CD4-positive, alpha-beta T cell (primary cell): Measurements from ENCODE around the gene MAP4K2. TPM values are rescaled to one million over a fixed set of nuclear protein-coding genes. Genes with fewer than 3 reads are reported as not detected.

Experiments used
- ATAC-seq: fragments of 200-7000 bp; cut with Tn5 transposase; one replicate; pipeline ENCODE4 v1.10.0; 2022; ENCODE audit warnings: mild to moderate bottlenecking; ENCODE audit not compliant: poor library complexity
- CTCF ChIA-PET: fragments of 350-600 bp; sonication (Branson Sonifier 250); formaldehyde crosslinking; loops from one replicate; lab custom pipeline; 2021; ENCODE audit warnings: antibody characterized with exemption, inconsistent platforms; lab: Charles Lee
- POLR2A ChIA-PET: fragments of 350-600 bp; sonication (Branson Sonifier 250); formaldehyde crosslinking; loops from one replicate; lab custom pipeline; 2021; ENCODE audit warnings: antibody characterized with exemption, inconsistent platforms; lab: Charles Lee
- DNase-seq, 14 experiments: peaks; one replicate each; pipeline ENCODE4 v3.0.0-alpha.2; 2013 to 2020; ENCODE audit warnings: mixed read lengths in 2 of 14
- H3K27ac ChIP-seq, 2 donors: one replicate each; pipeline versions ENCODE4 v1.5.1 to v1.7.0; 2013; ENCODE audit warnings: low read length in 2 of 2, low read depth in 1 of 2, mild to moderate bottlenecking in 1 of 2
- H3K27me3 ChIP-seq, 2 experiments: 1 replicate in 1 of 2; 2 replicates in 1 of 2; pipeline versions ENCODE4 v1.6.1 to v1.7.0; 2013; ENCODE audit warnings: low read length in 2 of 2, control low read depth in 1 of 2, mild to moderate bottlenecking in 1 of 2, moderate library complexity in 1 of 2; ENCODE audit not compliant: insufficient read depth in 2 of 2, control insufficient read depth in 1 of 2
- H3K36me3 ChIP-seq: one replicate; pipeline ENCODE4 v1.6.1; 2013; ENCODE audit warnings: low read length, control low read depth; ENCODE audit not compliant: insufficient read depth
- H3K4me1 ChIP-seq: one replicate; pipeline ENCODE4 v1.6.1; 2013; ENCODE audit warnings: low read length, control low read depth; ENCODE audit not compliant: insufficient read depth
- H3K4me3 ChIP-seq: one replicate; pipeline ENCODE4 v1.5.1; 2013; ENCODE audit warnings: mild to moderate bottlenecking, low read length, moderate library complexity
- H3K9me3 ChIP-seq, 2 experiments: 1 replicate in 1 of 2; 2 replicates in 1 of 2; pipeline versions ENCODE4 v1.6.1 to v1.7.0; 2013; ENCODE audit warnings: low read length in 2 of 2, mild to moderate bottlenecking in 2 of 2, control low read depth in 1 of 2, moderate library complexity in 1 of 2; ENCODE audit not compliant: control insufficient read depth in 1 of 2, insufficient read depth in 1 of 2
- H3K27ac Mint-ChIP-seq: one replicate; pipeline ENCODE4 v1.8.0; 2020; ENCODE audit warnings: mixed read lengths
- H3K27me3 Mint-ChIP-seq: one replicate; pipeline ENCODE4 v1.8.0; 2021; ENCODE audit warnings: mixed read lengths
- H3K36me3 Mint-ChIP-seq: one replicate; pipeline ENCODE4 v1.8.0; 2021; ENCODE audit warnings: low read depth, mixed read lengths
- H3K4me1 Mint-ChIP-seq: one replicate; pipeline ENCODE4 v1.8.0; 2021; ENCODE audit warnings: low read depth, mixed read lengths
- H3K4me3 Mint-ChIP-seq: one replicate; pipeline ENCODE4 v1.8.0; 2020; ENCODE audit warnings: mild to moderate bottlenecking, mixed read lengths
- H3K9me3 Mint-ChIP-seq: one replicate; pipeline ENCODE4 v1.8.0; 2020; ENCODE audit warnings: mixed read lengths
- intact Hi-C, 2 experiments: fragments of 100-400 bp; cut with DNase I in 1 of 2; cut with micrococcal nuclease in 1 of 2; formaldehyde crosslinking; loops; one replicate each; pipeline versions ENCODE4 v1.15.1 to v1.9.0; 2023 to 2025; cut with DNase I, micrococcal nuclease
- total RNA-seq, 174 experiments: library from RNA in 2 of 174; stranded (reverse) in 2 of 174; gene quantifications; one replicate each; pipeline ENCODE4 v1.2.3 and lab custom pipeline; 2021 to 2026
- TF ChIP-seq, protein P1 (sequence below): fragments of 200-600 bp; IDR thresholded peaks from one replicate; pipeline ENCODE4 v1.8.0; 2022; ENCODE audit warnings: antibody characterized with exemption, mild to moderate bottlenecking

Gene MAP4K2
- total RNA-seq, 2 experiments from 2014 or later: 71.9 to 74.1 TPM

DNA sequence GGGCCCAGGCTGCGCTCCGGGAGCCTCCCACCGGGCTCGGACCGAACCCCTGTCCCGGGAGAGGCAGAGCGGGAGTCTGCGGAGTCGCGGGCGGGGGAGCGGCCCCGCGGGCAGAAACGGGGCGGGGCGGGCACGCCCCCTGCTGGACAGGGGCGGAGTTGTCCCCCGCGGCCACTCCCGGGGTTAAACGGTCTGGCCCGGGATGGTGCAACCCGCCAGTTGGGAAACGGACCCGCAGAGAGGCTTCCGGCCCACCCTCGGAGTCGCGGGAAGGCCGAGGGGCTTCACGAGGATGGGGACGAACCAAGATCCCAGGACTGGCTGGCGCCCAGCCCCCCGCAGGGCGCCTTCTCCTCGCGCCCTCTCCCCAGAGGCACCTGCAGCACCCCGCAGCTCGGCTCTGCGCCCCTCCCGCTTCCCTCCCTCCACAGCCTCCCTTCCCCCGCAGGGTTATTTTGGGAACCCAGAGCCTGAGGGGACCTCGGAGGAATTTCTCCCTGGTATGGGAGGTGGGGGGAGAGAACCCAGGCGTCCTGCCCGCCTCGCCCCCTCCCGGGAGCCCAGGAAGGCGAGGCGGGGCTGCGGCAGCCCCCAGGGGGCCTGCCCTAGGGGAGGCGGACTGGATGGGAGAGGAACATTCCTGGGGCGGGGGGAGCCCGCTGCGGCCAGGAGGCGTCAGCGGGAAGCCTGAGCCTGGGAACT lies 60.0 kb downstream of the MAP4K2 start:
- H3K4me1 Mint-ChIP-seq: peaks cover 46% of the 10 kb centered on the region
- ATAC-seq (peak; percentile 13), DNase-seq (peak; percentile 58 to 87 (median 72))
- H3K27me3 Mint-ChIP-seq: no peaks in the 10 kb centered on the region
- H3K36me3 Mint-ChIP-seq: peaks cover 56% of the 10 kb centered on the region
- peak overlapping the region; percentile 85 for H3K4me3 Mint-ChIP-seq
- peak overlapping the region; percentile 98 for H3K4me3 ChIP-seq
- TF ChIP-seq, protein P1, sequence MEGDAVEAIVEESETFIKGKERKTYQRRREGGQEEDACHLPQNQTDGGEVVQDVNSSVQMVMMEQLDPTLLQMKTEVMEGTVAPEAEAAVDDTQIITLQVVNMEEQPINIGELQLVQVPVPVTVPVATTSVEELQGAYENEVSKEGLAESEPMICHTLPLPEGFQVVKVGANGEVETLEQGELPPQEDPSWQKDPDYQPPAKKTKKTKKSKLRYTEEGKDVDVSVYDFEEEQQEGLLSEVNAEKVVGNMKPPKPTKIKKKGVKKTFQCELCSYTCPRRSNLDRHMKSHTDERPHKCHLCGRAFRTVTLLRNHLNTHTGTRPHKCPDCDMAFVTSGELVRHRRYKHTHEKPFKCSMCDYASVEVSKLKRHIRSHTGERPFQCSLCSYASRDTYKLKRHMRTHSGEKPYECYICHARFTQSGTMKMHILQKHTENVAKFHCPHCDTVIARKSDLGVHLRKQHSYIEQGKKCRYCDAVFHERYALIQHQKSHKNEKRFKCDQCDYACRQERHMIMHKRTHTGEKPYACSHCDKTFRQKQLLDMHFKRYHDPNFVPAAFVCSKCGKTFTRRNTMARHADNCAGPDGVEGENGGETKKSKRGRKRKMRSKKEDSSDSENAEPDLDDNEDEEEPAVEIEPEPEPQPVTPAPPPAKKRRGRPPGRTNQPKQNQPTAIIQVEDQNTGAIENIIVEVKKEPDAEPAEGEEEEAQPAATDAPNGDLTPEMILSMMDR: peak; percentile 80
- intact Hi-C loops: loop anchor here (1.0 to 5.0 kb wide), 6 partner anchors 21 to 190 kb away; partner anchors contain the start of genes CDC42BPG (in 1 of the 2) and SF1 (in 1 of the 2)
- peaks cover 39% of the 10 kb centered on the region for H3K36me3 ChIP-seq
- H3K9me3 ChIP-seq: no peaks in the 10 kb centered on the region
- no peaks in the 10 kb centered on the region for H3K27me3 ChIP-seq
- peaks cover 67% of the 10 kb centered on the region for H3K4me1 ChIP-seq
- no peaks in the 10 kb centered on the region for H3K9me3 Mint-ChIP-seq
- H3K27ac ChIP-seq: peak overlapping the region; percentile 89 to 95
- ChIA-PET POLR2A (interaction anchor here (1.1 to 18.7 kb wide), 17 partner anchors 8 to 756 kb away, joined by 4 to 634 read pairs (median 13); partner anchors contain the start of genes FAU, MALAT1, MAP4K2 and MEN1), CTCF (interaction anchor here (0.6 to 4.9 kb wide), 13 partner anchors 10 to 460 kb away, joined by 3 to 45 read pairs (median 5); partner anchors contain the start of genes PYGM and SF1)
- peak overlapping the region; percentile 92 for H3K27ac Mint-ChIP-seq

DNA sequence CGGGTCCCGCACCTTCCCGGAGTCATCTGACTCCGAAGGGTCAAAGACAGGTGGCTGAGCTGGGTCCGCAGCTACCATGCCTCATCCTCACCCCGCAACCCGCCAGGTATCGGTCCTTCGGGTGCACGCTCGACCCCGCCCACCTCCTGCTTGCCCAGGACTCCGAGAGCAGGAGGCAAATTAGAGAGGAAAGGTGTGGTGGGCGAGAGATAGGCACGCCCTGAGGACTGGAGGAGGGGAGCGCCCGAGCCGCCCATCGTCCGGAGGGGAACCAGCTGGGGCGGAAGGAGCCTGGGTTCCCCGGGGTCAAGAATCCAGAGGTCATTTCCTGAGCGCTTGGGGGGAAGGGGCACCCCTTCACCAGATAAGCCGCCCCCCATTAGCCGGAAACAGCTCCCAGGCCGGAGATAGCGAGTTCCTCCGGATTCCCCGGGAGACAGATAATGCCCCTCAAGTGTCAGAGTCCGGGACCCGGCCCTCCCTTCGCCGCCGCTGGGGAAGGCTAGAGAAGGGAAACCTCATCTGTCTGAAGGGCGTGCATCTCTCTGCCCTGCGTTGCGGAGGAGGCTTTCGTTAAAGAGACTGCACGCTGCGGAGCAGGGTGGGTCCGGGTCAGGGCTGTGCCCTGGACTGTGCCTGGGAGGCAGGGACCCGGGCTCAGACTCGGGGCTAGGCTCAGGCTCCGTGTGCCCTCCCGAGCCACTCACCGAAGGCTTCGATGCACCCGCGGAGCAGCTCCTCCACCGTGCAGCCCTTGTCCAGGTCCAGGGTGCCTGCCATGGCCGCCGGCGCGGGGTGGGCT lies 60.7 kb downstream of the MAP4K2 start:
- H3K9me3 Mint-ChIP-seq: no peaks in the 10 kb centered on the region
- TF ChIP-seq, protein P1: no peak
- H3K36me3 Mint-ChIP-seq: peaks cover 62% of the 10 kb centered on the region
- no peak for ATAC-seq
- no peaks in the 10 kb centered on the region for H3K9me3 ChIP-seq
- ChIA-PET POLR2A (interaction anchor here (1.1 to 18.7 kb wide), 10 partner anchors 7 to 757 kb away, joined by 3 to 634 read pairs (median 10); partner anchors contain the start of genes FAU, MALAT1, MEN1 and MRPL49), CTCF (interaction anchor here (0.9 to 4.9 kb wide), 11 partner anchors 8 to 284 kb away, joined by 3 to 45 read pairs (median 6); partner anchors contain the start of genes PYGM and SF1)
- H3K4me1 ChIP-seq: peaks cover 67% of the 10 kb centered on the region
- H3K36me3 ChIP-seq: peaks cover 45% of the 10 kb centered on the region
- DNase-seq: peak in 3 of 14 experiments; percentile 30 to 36 (median 36)
- H3K27ac Mint-ChIP-seq: peak overlapping the region; percentile 24
- H3K4me1 Mint-ChIP-seq: peaks cover 46% of the 10 kb centered on the region
- H3K27ac ChIP-seq: peak overlapping the region; percentile 44 to 95
- H3K4me3 Mint-ChIP-seq: peak overlapping the region; percentile 85
- intact Hi-C loops: loop anchor here (1.0 to 5.0 kb wide), 4 partner anchors 35 to 189 kb away; partner anchors contain the start of genes CDC42BPG (in 1 of the 2) and SF1 (in 1 of the 2)
- H3K27me3 ChIP-seq: no peaks in the 10 kb centered on the region
- no peaks in the 10 kb centered on the region for H3K27me3 Mint-ChIP-seq
- H3K4me3 ChIP-seq: peak overlapping the region; percentile 98
